Tongue (tissue), 2 donors: ENCODE measurements around the gene USH2A. TPM values are rescaled to one million over a fixed set of nuclear protein-coding genes. Genes with fewer than 3 reads are reported as not detected.

Experiments
- DNase-seq: peaks from one replicate; pipeline ENCODE4 v3.0.0-alpha.2; 2015
- total RNA-seq: library from RNA; depleted of rRNA; stranded (reverse); fragments of >200 nt; gene quantifications from one replicate; pipeline ENCODE4 v1.2.3, GENCODE V29; 2014

USH2A gene
- total RNA-seq, 1 donor from 2014 or later = 0.10 TPM

DNA sequence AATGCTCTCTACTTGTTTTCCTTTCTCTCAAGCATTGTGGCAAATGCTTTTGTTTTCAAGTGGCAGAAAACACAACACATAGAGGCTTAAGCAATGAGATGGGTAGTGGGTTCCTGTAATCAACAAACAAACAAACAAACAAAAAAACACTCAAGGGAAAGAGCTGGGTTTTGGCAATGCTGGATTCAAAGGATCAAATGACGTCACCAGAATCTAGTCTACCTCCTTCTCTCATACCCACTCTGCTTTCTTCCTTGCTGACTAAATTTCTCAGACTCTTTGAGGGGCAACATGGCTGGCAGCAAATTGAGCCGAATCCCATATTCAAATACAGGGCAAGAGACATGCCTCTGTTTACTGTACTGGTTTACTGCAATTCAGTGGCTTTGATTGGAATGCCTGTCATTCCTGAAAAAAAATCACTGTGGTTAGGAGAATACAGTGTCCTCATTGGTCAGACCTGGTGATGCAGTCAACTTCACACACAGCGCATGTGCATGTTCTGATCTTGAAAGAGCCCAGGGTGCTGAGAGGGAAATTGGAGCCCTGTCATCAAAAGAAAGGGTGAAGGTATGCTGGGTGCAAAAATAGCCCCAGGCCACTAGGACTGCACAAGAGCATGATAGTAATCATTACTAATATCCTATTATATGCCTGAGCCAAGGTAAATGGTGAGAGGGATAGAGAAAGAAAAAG is 500.0 kb downstream of the USH2A start:
- DNase-seq = no peak

DNA sequence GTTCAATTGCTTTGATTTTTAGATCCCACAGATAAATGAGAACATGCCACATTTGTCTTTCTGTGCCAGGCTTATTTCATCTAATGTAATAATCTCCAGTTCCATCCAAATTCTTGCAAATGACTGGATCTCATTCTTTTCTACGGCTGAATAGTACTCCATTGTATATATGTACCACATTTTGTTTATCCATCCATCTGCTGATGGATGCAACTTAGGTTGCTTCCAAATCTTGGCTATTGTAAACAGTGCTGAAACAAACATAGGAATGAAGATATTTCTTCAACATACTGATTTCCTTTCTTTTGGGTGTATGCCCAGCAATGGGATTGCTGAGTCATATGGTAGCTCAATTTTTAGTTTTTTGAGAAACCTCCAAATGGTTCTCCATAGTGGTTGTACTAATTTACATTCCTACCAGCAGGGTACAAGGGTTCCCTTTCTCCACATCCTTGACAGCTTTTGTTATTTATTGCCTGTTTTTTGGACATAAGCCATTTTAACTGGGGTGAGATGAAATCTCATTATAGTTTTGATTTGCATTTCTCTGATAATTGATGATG is 511.8 kb downstream of the USH2A start:
- no peak for DNase-seq

DNA sequence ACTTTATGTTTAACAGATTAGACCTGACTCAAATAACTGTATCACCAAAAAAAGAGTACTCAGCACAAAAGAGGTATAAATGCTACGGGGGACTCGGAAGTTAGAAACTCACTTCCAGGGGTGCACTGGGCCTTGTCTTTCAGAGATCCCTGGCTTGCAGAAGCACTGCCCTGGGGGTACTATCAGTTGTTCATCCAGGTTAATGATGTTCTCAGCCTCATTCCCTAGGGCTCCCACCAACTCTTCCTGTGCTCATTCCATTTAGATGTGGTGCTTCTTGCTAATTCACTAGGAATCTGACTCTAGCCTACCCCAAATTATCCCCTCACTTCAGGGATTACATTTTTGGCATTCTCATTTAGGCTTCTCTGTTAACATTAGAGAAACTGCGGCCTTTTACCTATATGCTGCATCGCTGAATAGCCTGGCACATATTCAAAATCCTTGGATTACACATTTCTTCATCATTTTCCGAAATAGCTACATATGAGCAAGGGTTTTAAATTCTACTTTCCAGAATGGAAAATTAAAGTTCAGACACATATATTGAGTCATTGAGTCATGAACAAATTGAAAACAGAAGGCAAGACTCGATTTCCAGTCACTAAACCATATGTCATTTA is 517.6 kb downstream of the USH2A start:
- peak; percentile 2 for DNase-seq

DNA sequence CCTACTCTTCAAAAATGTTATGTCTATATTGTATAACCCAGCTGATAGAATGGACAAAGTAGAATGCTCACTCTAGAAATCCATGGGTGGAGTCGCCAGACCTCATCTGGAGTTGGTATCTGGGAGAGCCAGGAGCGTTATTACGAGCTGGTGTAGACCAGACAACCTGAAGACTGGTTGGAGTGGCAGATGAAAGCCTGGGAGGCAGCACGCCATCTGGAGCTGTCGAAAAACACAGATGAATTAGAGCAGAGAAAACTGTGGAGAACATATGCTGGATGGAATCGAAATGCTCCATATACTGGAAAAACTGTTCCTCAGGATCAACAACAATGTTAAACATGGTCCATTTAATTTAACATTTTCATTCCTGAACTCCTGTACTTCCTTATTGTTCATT is 522.6 kb downstream of the USH2A start:
- DNase-seq = no peak

DNA sequence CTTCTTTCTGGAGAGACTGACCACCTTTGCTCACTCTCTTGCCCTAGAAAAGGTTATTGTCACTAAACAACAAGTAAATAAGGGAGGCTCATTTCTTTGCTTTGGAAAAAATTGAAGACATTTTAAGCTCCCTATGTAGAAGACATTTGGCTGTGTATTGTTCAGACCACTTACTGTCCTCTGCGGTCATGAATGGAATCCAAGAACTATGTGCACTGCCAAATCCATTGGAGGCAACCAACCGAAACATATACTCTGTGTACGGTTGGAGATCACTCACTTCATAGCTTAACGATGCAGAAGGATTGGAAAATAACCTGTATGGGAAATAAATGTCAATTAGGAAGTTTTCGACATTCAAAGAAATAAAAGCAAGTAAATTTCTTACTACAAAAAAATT is 523.3 kb downstream of the USH2A start:
- no peak for DNase-seq

DNA sequence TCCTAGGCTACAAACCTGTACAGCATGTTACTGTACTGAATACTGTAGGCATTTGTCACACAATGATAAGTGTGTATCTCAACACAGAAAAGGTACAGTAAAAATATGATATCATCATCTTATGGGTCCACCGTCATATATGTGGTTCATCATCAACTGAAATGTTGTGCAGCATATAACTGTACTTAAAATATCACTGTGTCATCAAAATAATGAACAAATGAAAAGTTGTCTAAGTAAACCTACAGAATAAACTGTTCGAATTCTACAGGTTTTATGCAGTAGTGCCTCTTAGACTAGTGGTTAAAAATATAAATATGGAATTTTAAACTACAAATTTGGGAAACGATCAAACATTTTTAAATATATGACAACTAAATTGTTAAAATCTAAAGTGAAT is 527.4 kb downstream of the USH2A start:
- DNase-seq = no peak

DNA sequence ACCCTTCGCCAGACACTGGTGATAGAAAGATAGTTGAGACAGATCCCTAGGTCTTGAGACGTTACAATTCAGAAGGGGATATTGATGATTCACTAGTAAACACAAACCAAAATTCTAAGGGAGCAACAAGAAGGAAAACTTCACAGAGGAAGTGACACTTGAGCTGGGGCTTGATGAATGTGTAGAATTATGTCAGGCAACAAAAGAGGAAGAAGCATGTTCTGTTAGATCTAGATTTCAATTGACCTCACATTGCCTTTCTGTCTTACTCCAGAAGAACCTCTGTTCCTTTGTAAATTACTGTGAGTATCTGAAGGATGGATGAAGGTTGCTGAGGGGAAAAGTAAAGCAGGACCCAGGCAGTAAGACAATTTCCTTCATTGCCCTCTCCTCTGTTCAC is 528.0 kb downstream of the USH2A start:
- DNase-seq = no peak

DNA sequence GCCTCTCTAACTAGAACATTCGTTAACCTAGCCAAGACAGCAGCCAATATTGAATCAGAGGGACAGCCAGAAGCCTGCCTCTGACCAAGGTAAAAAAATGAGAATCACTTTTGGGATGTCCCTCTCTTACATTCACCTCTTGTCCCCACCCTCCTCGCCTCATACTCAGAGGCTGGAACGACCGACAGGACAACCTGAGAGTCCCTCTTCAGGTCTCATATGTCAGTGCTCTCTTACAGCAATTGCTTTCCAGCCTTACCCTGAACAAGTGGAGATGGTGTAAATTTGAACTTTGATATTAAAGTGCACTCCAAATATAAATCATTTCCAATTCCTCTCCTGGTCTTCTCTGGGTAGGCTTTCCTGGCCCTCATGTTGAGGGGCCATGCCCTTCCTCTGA is 528.6 kb downstream of the USH2A start:
- DNase-seq = no peak

DNA sequence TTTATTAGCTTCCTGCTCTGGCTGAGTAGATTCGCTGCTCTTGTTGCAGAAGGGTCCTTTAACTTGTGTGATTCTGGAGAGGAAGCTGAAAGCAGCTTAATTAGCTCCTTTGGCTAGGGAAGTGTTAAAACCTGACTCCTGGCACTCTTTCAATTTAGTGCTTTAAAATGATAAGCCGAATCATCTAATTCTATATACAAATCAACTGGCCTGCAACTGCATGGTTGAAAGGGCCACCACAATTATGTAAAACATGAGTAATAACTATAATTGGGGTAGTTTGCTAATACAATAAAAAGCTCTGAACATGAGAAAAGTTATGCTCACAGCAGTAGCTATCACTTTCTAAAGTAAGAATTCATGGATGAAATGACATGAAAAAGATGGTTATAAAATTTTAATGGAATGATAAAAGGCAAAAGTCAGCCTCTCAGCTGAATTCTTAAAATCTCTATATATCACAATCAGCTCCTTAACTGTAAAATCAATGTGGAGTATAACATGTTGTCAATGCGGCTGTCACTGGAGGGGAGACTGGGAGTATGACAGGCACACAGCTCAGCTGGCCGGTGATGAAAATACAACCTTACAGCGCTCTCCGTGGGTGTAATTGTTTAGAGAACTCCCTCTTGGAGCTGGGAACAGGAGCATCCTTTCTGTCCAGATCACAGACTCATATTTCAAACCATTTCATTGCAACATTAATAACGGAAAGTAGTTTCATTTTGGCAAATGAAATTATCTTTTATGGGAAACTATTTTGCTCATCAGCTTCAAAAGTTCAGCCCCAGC is 531.8 kb downstream of the USH2A start:
- DNase-seq = no peak

DNA sequence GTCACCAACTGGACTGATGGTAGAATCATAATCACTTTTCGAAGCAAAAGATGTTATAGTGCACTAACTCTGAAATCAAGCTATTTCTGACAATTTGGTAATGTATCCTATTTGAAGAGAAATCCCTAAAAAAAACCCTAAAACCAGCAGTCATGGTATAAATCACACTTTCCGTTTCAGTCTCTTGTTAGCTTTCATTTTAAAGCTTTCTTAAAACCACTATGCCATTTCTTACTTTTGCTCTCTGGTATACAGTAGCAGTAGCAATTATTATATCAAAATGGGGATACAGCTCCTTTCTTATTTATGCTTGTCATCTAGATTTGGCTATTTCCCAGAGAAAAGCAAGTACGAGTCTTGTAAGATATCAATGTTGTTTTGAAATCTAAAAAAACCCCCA is 532.8 kb downstream of the USH2A start:
- DNase-seq = no peak

DNA sequence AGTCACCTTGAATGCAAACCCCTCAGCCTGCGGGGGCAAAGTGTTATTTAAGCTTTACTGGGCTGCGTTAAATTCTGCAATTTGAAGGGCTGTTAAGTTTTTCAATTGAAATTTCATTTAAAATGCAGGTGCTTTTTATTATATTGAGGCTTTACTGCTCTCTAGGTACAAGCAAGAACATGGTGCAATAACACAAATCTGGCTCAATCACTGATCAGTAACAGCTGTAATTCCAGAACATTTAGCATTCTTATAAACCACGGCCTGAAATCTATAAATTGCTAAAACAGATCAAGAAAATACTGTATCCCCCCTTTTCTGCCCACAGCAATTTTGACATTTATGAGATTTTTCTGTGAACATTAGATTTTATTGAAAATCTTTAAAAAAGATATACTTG is 533.4 kb downstream of the USH2A start:
- no peak for DNase-seq

DNA sequence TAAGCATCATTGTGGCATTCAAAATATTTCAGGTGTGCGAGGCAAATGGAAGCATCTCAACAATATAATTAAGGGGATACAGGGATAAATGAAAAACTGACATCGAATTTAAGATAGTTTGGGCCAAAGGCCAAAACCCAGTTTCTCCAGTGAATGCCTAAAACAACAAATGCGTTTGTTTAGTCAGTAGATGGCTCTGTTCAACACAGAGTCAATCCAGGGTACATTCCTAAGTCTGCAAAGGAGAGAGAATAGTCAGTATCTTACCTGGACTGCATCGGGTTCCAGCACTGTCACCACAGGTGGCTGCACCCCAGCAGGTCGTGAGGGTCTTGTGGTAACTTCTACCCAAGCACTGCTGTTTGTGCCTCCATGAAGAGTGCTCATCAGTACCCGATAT is 535.1 kb downstream of the USH2A start:
- DNase-seq = no peak

DNA sequence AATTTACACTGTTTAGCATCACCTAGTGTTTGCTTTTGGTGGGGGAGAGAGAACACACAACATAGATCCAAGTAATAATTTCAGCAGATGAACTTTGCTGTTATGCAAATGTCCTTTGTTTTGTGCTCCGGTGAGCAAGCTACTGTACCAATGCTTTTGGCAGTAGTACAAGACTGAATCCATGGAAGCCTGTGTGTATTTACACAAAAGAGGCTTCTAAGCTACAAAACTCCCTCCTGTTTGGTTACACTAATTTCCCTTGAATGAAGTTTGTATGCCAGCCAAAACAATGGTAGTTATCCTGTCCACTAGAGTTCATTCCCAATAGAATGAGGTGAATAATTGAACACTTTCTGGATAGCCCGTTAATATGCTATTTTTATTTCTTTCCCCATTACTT is 535.6 kb downstream of the USH2A start:
- DNase-seq = peak; percentile 5

DNA sequence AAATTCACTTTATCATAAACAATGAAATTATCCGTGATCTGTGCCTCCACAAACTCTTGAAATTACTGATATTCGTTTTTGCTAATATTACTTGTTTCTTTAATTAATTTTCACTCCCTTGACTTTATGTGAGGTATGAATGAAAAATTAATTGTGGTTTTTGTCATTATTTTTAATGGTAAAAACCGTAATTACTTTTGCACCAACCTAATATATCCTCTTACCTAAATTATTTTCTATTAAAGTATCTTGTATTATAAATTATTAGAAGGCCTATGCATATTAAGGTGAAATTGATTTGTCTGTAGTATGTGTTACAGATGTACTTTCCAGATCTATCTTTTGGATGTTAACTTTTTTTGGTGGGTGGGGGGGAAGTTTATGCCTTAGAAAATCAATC is 540.2 kb downstream of the USH2A start:
- no peak for DNase-seq

DNA sequence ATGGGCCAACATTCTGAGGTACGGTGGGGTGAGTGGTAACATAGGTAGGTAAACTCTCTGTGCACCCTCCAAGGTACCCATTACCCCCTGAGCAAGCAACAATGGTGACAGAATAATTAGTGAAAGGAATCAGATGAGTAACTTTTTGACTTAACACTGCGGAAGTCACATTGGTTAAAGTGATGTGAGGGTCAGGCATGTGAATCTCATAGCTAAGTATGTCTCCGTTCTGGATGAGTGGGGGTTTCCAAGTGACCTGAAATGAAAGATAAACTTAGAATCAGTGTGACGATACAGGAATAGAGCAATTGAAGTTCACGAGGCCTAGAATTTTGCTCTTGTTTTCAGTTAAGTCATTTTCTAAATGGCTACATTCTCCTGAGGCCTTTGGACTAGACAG is 544.4 kb downstream of the USH2A start:
- no peak for DNase-seq

DNA sequence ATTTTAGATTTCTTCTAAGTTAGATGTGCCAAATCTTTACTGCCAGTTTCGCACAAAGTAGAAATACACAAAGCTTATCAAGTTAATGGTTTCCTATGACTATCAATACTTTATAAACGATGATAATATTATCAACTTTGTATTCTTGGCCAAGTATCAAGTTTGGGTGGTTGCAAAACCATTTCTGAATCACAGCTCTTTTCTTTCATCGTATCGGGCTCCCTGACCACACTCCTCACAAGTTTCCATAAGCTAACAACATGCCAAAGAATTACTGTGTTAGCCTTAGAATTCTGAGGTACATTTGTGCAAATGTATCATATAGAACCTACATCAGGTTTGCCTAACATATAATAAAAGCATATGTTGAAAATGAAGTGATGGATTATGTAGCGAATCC is 545.1 kb downstream of the USH2A start:
- no peak for DNase-seq

DNA sequence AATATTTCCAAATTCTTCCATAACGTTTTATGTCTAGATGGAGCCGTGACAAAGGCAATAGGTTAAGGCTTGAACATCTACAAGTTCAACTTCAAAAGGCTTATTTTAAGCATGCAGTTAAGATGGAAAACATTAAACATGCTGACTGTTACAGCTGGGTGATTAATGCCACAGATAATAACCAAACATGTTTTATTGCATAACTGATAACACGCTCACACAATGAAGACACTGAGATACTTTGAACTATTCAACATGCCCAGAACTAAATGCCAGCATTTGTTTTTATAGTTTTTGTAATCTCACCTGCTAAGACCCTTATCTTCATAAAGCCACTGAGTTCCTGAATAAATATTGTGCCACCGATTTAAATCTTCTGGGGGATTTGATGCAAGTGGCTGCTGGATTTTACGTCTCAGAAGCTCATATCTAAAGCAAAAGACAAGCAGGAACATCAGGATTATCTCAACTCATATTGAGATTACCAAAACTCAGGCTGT is 545.7 kb downstream of the USH2A start:
- no peak for DNase-seq

DNA sequence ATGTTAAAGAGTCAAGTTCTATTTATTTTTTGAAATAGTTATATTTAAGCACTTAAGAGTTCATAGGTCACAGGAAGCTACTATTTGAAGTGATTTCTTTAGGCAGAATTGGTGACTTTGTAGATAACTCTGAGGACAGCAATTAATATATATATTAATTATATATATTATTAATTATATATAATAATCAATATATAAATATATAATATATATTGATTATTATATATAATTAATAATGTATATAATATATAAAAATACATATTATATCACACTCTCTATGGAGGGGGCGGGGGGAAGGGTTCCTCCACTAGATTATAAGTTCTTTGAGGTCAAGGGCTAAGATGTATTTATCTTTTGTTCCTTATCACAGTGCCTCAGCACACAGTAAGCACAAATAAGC is 547.5 kb downstream of the USH2A start:
- DNase-seq = no peak

DNA sequence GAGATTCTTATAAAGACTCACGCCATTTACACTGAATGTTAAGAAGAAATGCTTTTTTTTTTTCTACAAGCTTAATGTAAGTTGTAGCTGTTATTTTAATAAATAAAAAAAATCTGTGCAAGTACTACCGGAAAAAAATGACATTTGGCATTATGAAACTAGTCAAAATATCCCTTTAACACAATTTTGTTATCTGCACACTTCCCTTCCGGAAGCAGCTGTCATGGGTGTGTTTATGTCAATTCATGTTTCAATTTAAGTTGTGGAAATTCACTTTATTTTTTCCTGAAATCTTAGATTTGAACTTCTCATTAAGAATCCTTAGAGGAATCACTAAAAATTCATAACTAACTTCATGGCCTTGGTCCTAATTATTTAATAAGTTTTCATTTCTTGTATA is 548.0 kb downstream of the USH2A start:
- DNase-seq = no peak

DNA sequence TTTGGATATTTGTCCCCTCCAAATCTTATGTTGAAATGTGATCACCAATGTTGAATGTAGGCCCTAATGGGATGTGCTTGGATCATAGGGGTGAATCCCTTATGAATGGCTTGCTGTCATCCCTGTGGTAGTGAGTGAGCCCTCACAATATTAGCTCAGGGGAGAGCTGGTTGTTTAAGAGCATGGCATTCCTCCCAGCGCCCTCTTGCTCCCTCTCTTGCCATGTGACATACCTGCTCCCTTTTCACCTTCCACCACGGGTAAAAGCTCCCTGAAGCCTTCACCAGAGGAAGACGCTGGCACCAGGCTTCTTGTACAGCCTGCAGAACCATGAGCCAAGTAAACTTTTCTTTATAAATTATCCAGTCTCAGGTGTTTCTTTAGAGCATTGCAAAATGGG is 550.6 kb downstream of the USH2A start:
- no peak for DNase-seq

DNA sequence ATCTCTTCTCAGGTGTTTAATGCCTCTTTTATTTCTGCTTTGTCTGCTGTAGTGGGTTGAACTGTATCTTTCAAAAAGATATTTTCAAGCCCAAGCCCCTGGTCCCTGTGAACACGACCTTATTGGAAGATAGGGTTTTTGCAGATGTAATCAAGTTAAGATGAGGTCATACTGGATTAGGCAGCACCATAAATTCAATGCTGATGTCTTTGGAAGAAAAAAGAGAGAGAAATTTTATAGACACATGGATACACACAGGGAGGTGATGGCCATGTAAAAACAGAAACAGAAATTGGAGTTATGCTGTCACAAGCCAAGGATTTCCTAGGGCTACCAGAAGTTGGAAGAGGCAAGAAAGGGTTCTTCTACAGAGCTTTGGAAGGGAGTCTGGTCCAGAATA is 554.7 kb downstream of the USH2A start:
- DNase-seq = no peak

DNA sequence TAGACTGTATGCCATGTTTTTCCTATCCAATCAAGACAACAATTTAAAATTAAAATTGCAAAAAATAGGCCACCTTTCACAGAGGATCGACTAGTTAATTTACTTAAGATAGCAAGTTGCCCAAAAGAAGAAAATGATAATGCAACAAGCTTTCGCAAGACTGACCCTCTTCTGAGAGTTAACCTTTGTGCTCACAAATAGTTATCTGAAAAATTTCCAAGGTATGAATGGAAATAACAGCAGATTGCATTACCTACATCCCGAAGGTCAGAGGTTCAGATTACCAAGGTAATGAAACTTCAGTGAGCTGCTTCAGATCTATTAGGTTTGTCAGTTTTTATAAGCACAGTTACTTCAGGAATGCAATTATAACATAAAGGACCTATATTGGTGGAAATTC is 558.2 kb downstream of the USH2A start:
- no peak for DNase-seq

DNA sequence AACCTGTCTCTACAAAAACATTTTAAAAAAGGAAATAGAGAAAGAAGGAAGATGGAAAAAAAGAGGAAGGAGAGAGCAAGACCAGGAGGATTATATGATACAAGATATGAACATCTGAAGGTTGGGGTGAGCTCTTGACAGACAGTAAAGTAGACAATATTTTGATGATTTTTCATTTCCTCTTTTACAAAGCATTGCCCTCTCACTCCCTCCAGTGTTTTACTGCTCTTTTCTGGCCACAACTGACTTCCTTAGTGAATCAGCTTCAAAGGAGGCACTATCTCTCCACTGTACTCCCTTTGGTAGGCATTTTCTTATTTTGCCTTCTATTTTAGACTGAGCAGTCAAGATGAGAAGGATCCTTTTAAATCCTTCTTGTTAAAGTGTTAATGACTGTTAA is 559.5 kb downstream of the USH2A start:
- DNase-seq = no peak
